GM12878 (cell line): ENCODE measurements around the gene LY6G5C. TPM values are rescaled to one million over a fixed set of nuclear protein-coding genes. Genes with fewer than 3 reads are reported as not detected.
A peak's percentile ranks its signal among the peaks of the same experiment; 100 is the strongest.

Source experiments
- ATAC-seq: fragments of 200-7000 bp; cut with Tn5 transposase; 3 replicates; pipeline ENCODE4 v1.9.1; 2020; ENCODE audit warnings: mild to moderate bottlenecking, moderate library complexity
- BruUV-seq: library from RNA; stranded (reverse); fragments of 400-500 nt; replicated peaks from 2 replicates; lab custom pipeline; 2021; lab: Mats Ljungman, UMichigan
- CTCF ChIA-PET: fragments of 300-600 bp; sonication (Branson Sonifier 250); formaldehyde crosslinking; extraction: SDS; loops from one replicate; lab custom pipeline; 2021; ENCODE audit warnings: inconsistent platforms; lab: Yijun Ruan, JAX
- POLR2A ChIA-PET: fragments of 350-600 bp; formaldehyde crosslinking; extraction: SDS; loops from one replicate; lab custom pipeline; 2021; ENCODE audit warnings: inconsistent platforms; lab: Charles Lee
- RAD21 ChIA-PET: fragments of 300-600 bp; sonication (Branson Sonifier 250); formaldehyde crosslinking; loops from one replicate; lab custom pipeline; 2023; ENCODE audit warnings: antibody characterized with exemption; ENCODE audit not compliant: unreplicated experiment; lab: Charles Lee
- SMC1A ChIA-PET: fragments of 300-600 bp; sonication (Branson Sonifier 250); formaldehyde crosslinking; loops from one replicate; lab custom pipeline; 2023; ENCODE audit not compliant: unreplicated experiment, uncharacterized antibody; lab: Charles Lee
- DNase-seq: peaks from one replicate; pipeline ENCODE4 v3.0.0-alpha.2; 2011; ENCODE audit warnings: low read depth, low spot score
- FAIRE-seq: peaks from 3 replicates; lab custom pipeline; 2011; peaks lifted over from hg19 to GRCh38; lab: Jason Lieb, UNC
- H2AFZ ChIP-seq: 2 replicates; pipeline ENCODE4 v1.6.0; 2011; ENCODE audit warnings: low read depth, low read length, control low read depth; ENCODE audit not compliant: control insufficient read depth
- H3K27ac ChIP-seq: 2 replicates; pipeline ENCODE4 v1.5.1; 2011; ENCODE audit warnings: control low read depth; ENCODE audit not compliant: control insufficient read depth, insufficient read depth
- H3K27me3 ChIP-seq, 2 experiments: replicated peaks in 1 of 2; 2 replicates each; pipeline versions ENCODE4 v1.6.0 to v1.6.1; 2011; ENCODE audit warnings: low read length in 1 of 2; ENCODE audit not compliant: control insufficient read depth in 2 of 2, insufficient read depth in 2 of 2
- H3K36me3 ChIP-seq, 2 experiments: 2 replicates each; pipeline ENCODE4 v1.5.1; 2011; ENCODE audit warnings: low read length in 1 of 2; ENCODE audit not compliant: control insufficient read depth in 2 of 2, insufficient read depth in 2 of 2
- H3K4me1 ChIP-seq: 2 replicates; pipeline ENCODE4 v1.6.1; 2011; ENCODE audit warnings: mild to moderate bottlenecking, low read length, moderate library complexity, mixed read lengths; ENCODE audit not compliant: control insufficient read depth, insufficient read depth
- H3K4me2 ChIP-seq: 2 replicates; pipeline ENCODE4 v1.6.0; 2011; ENCODE audit warnings: control low read depth; ENCODE audit not compliant: control insufficient read depth, insufficient read depth
- H3K4me3 ChIP-seq: fragments of 200-600 bp; sonication (generic); 2 replicates; pipeline ENCODE4 v1.5.1; 2016
- H3K79me2 ChIP-seq: 2 replicates; pipeline ENCODE4 v1.6.0; 2011; ENCODE audit warnings: low read length; ENCODE audit not compliant: control insufficient read depth, insufficient read depth
- H3K9ac ChIP-seq: 2 replicates; pipeline ENCODE4 v1.8.0; 2011; ENCODE audit warnings: low read length, control low read depth, mixed read lengths; ENCODE audit not compliant: control insufficient read depth, insufficient read depth
- H3K9me3 ChIP-seq: replicated peaks from 3 replicates; pipeline ENCODE4 v1.5.1; 2011; ENCODE audit warnings: mild to moderate bottlenecking, low read length; ENCODE audit not compliant: control insufficient read depth, insufficient read depth
- H4K20me1 ChIP-seq: 2 replicates; pipeline ENCODE4 v1.6.0; 2011; ENCODE audit not compliant: control insufficient read depth, insufficient read depth
- CTCF ChIP-seq, 3 experiments: IDR thresholded peaks in 2 of 3; conservative IDR thresholded peaks in 1 of 3; 2 replicates each; pipeline ENCODE4 v1.5.1; 2011; ENCODE audit warnings: low read depth in 3 of 3, low read length in 3 of 3, mild to moderate bottlenecking in 3 of 3, control low read depth in 2 of 3, moderate library complexity in 2 of 3, inconsistent platforms in 1 of 3, mixed read lengths in 1 of 3; ENCODE audit not compliant: control insufficient read depth in 2 of 3, insufficient read depth in 1 of 3; ENCODE audit errors: extremely low read depth in 1 of 3
- EP300 ChIP-seq, 2 experiments: fragments of 150-350 bp in 1 of 2; IDR thresholded peaks; 2 replicates each; pipeline ENCODE4 v1.6.1; 2011 to 2012; ENCODE audit warnings: low read depth in 2 of 2, low read length in 2 of 2, borderline replicate concordance in 1 of 2, improper control_type of control experiment in 1 of 2, inconsistent platforms in 1 of 2; ENCODE audit not compliant: control insufficient read depth in 1 of 2
- RAD21 ChIP-seq: IDR thresholded peaks from 2 replicates; pipeline ENCODE4 v1.6.1; 2011; ENCODE audit warnings: mild to moderate bottlenecking, low read depth, low read length, moderate library complexity; ENCODE audit not compliant: insufficient read depth
- WGBS: methylation state at CpG from one replicate; pipeline ENCODE4 v1.1.6; 2016; ENCODE audit warnings: low lambda C conversion rate; ENCODE audit not compliant: insufficient replicate concordance, insufficient coverage; ENCODE audit errors: missing lambda C conversion rate; 5-methylcytosine and 5-hydroxymethylcytosine counted together
- in situ Hi-C: fragments of 300-500 bp; cut with MboI; formaldehyde crosslinking; loops from 9 replicates; pipeline ENCODE4 v1.14.3; 2018; ENCODE audit warnings: mixed read lengths
- intact Hi-C: fragments of 100-400 bp; cut with micrococcal nuclease; formaldehyde crosslinking; loops from one replicate; pipeline ENCODE4 v1.14.2; 2022; ENCODE audit not compliant: unreplicated experiment
- polyA plus RNA-seq, 11 experiments: library from polyadenylated mRNA; depleted of rRNA in 4 of 11; unstranded in 6 of 11; stranded (reverse) in 5 of 11; fragments of >200 nt; fragmentation: Nextera tagmentation in 4 of 11; fragmentation: Illumina TruSeq in 1 of 11; extraction: Ambion mirVana in 4 of 11; extraction: Trizol in 1 of 11; gene quantifications; 1 replicate in 1 of 11; 2 replicates in 10 of 11; pipeline versions ENCODE4 v1.2.1 to v1.2.3, GENCODE V29; 2011 to 2016; ENCODE audit warnings: inconsistent platforms in 2 of 11, missing spikeins in 2 of 11, low read depth in 1 of 11
- total RNA-seq, 4 experiments: library from RNA; depleted of rRNA in 3 of 4; stranded (reverse); fragments of >200 nt in 3 of 4; fragmentation: Illumina TruSeq in 1 of 4; extraction: Trizol in 1 of 4; gene quantifications; 2 replicates each; pipeline versions ENCODE4 v1.2.1 to v1.2.3, GENCODE V29; 2013 to 2021

LY6G5C gene
- total and polyA plus RNA-seq, 10 of the 15 experiments (the other 5 are each of a cell fraction or from before 2014, with no cell fraction given), result 0.76 to 6.1 (median 1.7) TPM

DNA sequence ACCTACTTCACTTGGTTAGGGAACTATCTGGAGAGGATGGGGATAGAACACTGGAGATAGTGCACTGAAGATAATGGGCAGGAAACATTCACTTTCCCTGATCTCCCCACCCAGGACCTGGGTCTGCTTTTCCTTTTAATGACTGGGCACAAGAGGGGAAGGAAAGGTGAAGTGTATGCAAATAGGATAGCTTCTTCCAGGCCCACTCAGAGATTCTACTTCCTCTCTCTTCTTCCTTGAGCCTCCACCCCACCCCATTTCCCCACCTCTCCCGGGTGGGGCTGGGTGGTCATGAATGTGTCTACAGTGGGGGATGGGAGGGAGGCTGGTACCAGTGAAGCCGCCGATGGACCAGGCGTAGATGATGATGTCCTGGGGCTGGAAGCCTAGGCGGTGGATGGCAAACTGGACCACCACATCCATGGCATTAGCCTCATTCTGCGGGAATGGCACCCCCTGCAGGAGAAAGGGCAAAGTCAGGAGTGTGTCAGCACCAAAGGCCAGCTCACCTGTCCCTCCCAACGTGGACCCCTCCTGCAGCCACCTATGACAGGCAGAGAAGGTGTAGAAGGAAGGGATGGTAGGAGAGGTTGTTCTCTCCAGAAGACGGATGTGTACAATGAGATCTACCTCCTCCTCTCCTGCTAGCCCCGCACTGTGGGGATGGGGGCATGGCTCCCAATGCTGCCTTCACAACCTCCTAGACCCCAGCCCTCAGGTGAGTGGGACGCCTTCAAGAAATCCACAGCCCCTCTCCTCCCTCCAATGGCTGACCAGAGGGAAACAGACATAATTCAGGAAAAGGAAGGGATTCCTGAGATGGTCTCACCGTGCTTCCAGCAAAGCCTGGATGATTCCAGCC is 8.6 kb upstream of the LY6G5C start:
- TF ChIP-seq CTCF (IDR thresholded peaks at IDR 0.05 in 2 of 3, conservative IDR thresholded peaks at IDR 0.05 in 1 of 3; ENCODE audit: control insufficient read depth in 2 of 3, extremely low read depth in 1 of 3, insufficient read depth in 1 of 3, low read depth in 3 of 3, low read length in 3 of 3), result peak; percentile 21 to 39 (median 34); a peak in 3 of 6 replicates
- TF ChIP-seq EP300 (IDR thresholded peaks at IDR 0.05; ENCODE audit: borderline replicate concordance in 1 of 2, control insufficient read depth in 1 of 2, low read depth in 2 of 2, low read length in 2 of 2), result no peak
- peak; percentile 26; the same call in 1 of the 2 replicates for TF ChIP-seq RAD21
- Histone ChIP-seq H3K9ac (no peak overlapping the region), H3K36me3 (peaks cover 12 to 38% of the 10 kb centered on the region in 2 experiments; a peak in 3 of 4 replicates), H3K79me2 (no peaks in the 10 kb centered on the region), H3K4me2 (no peak overlapping the region), H3K4me1 (no peaks in the 10 kb centered on the region), H3K27ac (no peak overlapping the region), H4K20me1 (no peaks in the 10 kb centered on the region), H3K4me3 (no peak overlapping the region), H3K9me3 (no peaks in the 10 kb centered on the region), H3K27me3 (no peaks in the 10 kb centered on the region), H2AFZ (no peak overlapping the region)
- SMC1A ChIA-PET, result no interaction called here
- BruUV-seq, result no TSS peak
- in situ Hi-C loops (no loop called here), intact Hi-C loops (no loop called here)
- FAIRE-seq, result no peak
- DNase-seq, result no peak
- CTCF ChIA-PET, result interaction anchor here (0.7 to 2.3 kb wide), 3 partner anchors 14 to 138 kb away, joined by 4 to 7 read pairs (median 5); no protein-coding TSS in a partner anchor
- 78% methylated on average over 10 of the region's 11 CpGs for WGBS
- ATAC-seq, result peak; percentile 62
- RAD21 ChIA-PET, result interaction anchor here (1.1 kb wide), 1 partner anchor 67 kb away, joined by 3 read pairs; no protein-coding TSS in a partner anchor
- POLR2A ChIA-PET, result no interaction called here
